HCT116 (cell line): ENCODE measurements around the gene GAP43. TPM values are rescaled to one million over a fixed set of nuclear protein-coding genes. Genes with fewer than 3 reads are reported as not detected.

Source experiments
- ATAC-seq: fragments of 200-7000 bp; cut with Tn5 transposase; 2 replicates; pipeline ENCODE4 v1.9.1; 2020; ENCODE audit warnings: mild to moderate bottlenecking, moderate library complexity
- BruUV-seq: library from RNA; stranded (reverse); fragments of 400-500 nt; replicated peaks from 2 replicates; lab custom pipeline; 2021; lab: Mats Ljungman, UMichigan
- CTCF ChIA-PET: fragments of 300-600 bp; sonication (Branson Sonifier 250); formaldehyde crosslinking; loops from one replicate; lab custom pipeline; 2021; ENCODE audit warnings: antibody characterized with exemption; lab: Charles Lee
- POLR2A ChIA-PET: fragments of 300-600, 350-600 bp; sonication (Branson Sonifier 250); formaldehyde crosslinking; loops from one replicate; lab custom pipeline; 2021; ENCODE audit warnings: antibody characterized with exemption; lab: Charles Lee
- RAD21 ChIA-PET, 2 experiments: fragments of 300-600 bp; sonication (Branson Sonifier 250); formaldehyde crosslinking; loops; one replicate each; lab custom pipeline; 2023; ENCODE audit warnings: low total read pairs in 2 of 2; ENCODE audit not compliant: uncharacterized antibody in 2 of 2, unreplicated experiment in 2 of 2, low non-redundant PET in 1 of 2; lab: Charles Lee
- DNase-seq: peaks from one replicate; pipeline ENCODE4 v3.0.0-alpha.2; 2010; ENCODE audit warnings: low read depth, low spot score
- H2AFZ ChIP-seq: fragments of 200-600 bp; shearing (Covaris generic), sonication (generic); 2 replicates; pipeline ENCODE4 v1.6.1; 2017; ENCODE audit warnings: low read depth, mixed run types, mixed read lengths, antibody characterized with exemption, low read length; ENCODE audit not compliant: poor library complexity, severe bottlenecking
- H3K27ac ChIP-seq: 2 replicates; pipeline ENCODE4 v1.5.1; 2012; ENCODE audit warnings: low read depth, low read length
- H3K27me3 ChIP-seq: fragments of 200-600 bp; sonication (generic); 2 replicates; pipeline ENCODE4 v1.6.1; 2016; ENCODE audit warnings: mixed run types, low read length, mixed read lengths; ENCODE audit not compliant: insufficient read depth
- H3K36me3 ChIP-seq, 2 experiments: fragments of 200-500 bp in 1 of 2; fragments of 200-600 bp in 1 of 2; sonication (Bioruptor generic) in 1 of 2; sonication (generic) in 1 of 2; 2 replicates each; pipeline versions ENCODE4 v1.5.1 to v1.6.1; 2014 to 2016; ENCODE audit warnings: low read length in 2 of 2, inconsistent platforms in 1 of 2, mixed read lengths in 1 of 2, mixed run types in 1 of 2; ENCODE audit not compliant: insufficient read depth in 2 of 2, control insufficient read depth in 1 of 2
- H3K4me1 ChIP-seq, 2 experiments: fragments of 200-600 bp in 1 of 2; sonication (generic) in 1 of 2; 2 replicates each; pipeline versions ENCODE4 v1.5.1 to v1.6.1; 2012 to 2017; ENCODE audit warnings: low read length in 2 of 2, inconsistent platforms in 1 of 2, mild to moderate bottlenecking in 1 of 2, mixed read lengths in 1 of 2, mixed run types in 1 of 2, moderate library complexity in 1 of 2; ENCODE audit not compliant: insufficient read depth in 2 of 2, control insufficient read depth in 1 of 2
- H3K4me2 ChIP-seq: fragments of 200-600 bp; sonication (generic); 2 replicates; pipeline ENCODE4 v1.6.1; 2017; ENCODE audit warnings: mixed run types, low read length, mixed read lengths
- H3K4me3 ChIP-seq, 2 experiments: fragments of 200-600 bp in 1 of 2; sonication (generic) in 1 of 2; replicated peaks in 1 of 2; 2 replicates each; pipeline ENCODE4 v1.5.1; 2011 to 2016; ENCODE audit warnings: low read length in 2 of 2, control low read depth in 1 of 2, low read depth in 1 of 2, mild to moderate bottlenecking in 1 of 2, mixed read lengths in 1 of 2, mixed run types in 1 of 2
- H3K79me2 ChIP-seq: fragments of 200-600 bp; sonication (generic); 2 replicates; pipeline ENCODE4 v1.6.1; 2017; ENCODE audit warnings: mild to moderate bottlenecking, mixed run types, low read length, moderate library complexity, mixed read lengths; ENCODE audit not compliant: insufficient read depth
- H3K9ac ChIP-seq: fragments of 200-600 bp; sonication (generic); 2 replicates; pipeline ENCODE4 v1.6.1; 2016; ENCODE audit warnings: low read length, mixed read lengths
- H3K9me2 ChIP-seq: fragments of 200-600 bp; sonication (generic), shearing (Covaris generic); 2 replicates; pipeline ENCODE4 v1.6.1; 2017; ENCODE audit warnings: mixed run types, mild to moderate bottlenecking, moderate library complexity; ENCODE audit not compliant: insufficient read depth
- H3K9me3 ChIP-seq, 2 experiments: fragments of 200-500 bp in 1 of 2; fragments of 200-600 bp in 1 of 2; sonication (Bioruptor generic) in 1 of 2; sonication (generic) in 1 of 2; 2 replicates each; pipeline ENCODE4 v1.6.1; 2014 to 2017; ENCODE audit warnings: low read length in 2 of 2, mixed read lengths in 2 of 2, inconsistent platforms in 1 of 2, low read depth in 1 of 2, mild to moderate bottlenecking in 1 of 2, mixed run types in 1 of 2, moderate library complexity in 1 of 2; ENCODE audit not compliant: control insufficient read depth in 1 of 2, insufficient read depth in 1 of 2
- H4K20me1 ChIP-seq: fragments of 200-600 bp; sonication (generic), shearing (Covaris generic); 2 replicates; pipeline ENCODE4 v1.6.1; 2017; ENCODE audit warnings: mixed run types, mild to moderate bottlenecking, moderate library complexity; ENCODE audit not compliant: insufficient read depth
- ATF3 ChIP-seq: IDR thresholded peaks from 2 replicates; pipeline ENCODE4 v1.6.1; 2012
- CBX3 ChIP-seq: IDR thresholded peaks from 2 replicates; pipeline ENCODE4 v1.6.1; 2012; ENCODE audit warnings: low read depth
- CEBPB ChIP-seq: IDR thresholded peaks from 2 replicates; pipeline ENCODE4 v1.6.1; 2012; ENCODE audit warnings: low read depth
- EGR1 ChIP-seq: IDR thresholded peaks from 2 replicates; pipeline ENCODE4 v1.6.1; 2012; ENCODE audit warnings: low read depth
- ELF1 ChIP-seq: IDR thresholded peaks from 2 replicates; pipeline ENCODE4 v1.6.1; 2012; ENCODE audit warnings: low read depth, borderline replicate concordance
- JUND ChIP-seq: IDR thresholded peaks from 2 replicates; pipeline ENCODE4 v1.6.1; 2012
- MAX ChIP-seq: IDR thresholded peaks from 2 replicates; pipeline ENCODE4 v1.6.1; 2012
- POLR2A ChIP-seq: IDR thresholded peaks from 2 replicates; pipeline ENCODE4 v1.7.0; 2011; ENCODE audit warnings: borderline replicate concordance; ENCODE audit not compliant: insufficient read depth, insufficient read length; ENCODE audit errors: extremely low read depth
- POLR2AphosphoS5 ChIP-seq: IDR thresholded peaks from 2 replicates; pipeline ENCODE4 v1.6.1; 2011; ENCODE audit warnings: mild to moderate bottlenecking, low read depth, low read length, moderate library complexity
- RAD21 ChIP-seq: IDR thresholded peaks from 2 replicates; pipeline ENCODE4 v1.6.1; 2012; ENCODE audit warnings: low read depth, mild to moderate bottlenecking
- REST ChIP-seq: IDR thresholded peaks from 2 replicates; pipeline ENCODE4 v1.6.1; 2012; ENCODE audit warnings: low read depth
- SIN3A ChIP-seq: IDR thresholded peaks from 2 replicates; pipeline ENCODE4 v1.6.1; 2012; ENCODE audit warnings: low read depth
- YY1 ChIP-seq: IDR thresholded peaks from 2 replicates; pipeline ENCODE4 v1.6.1; 2011; ENCODE audit warnings: low read length, low read depth, moderate library complexity, mild to moderate bottlenecking; ENCODE audit not compliant: insufficient replicate concordance; ENCODE audit errors: extremely low read depth
- ZFX ChIP-seq: fragments of 450-650 bp; IDR thresholded peaks from 2 replicates; pipeline ENCODE4 v1.6.1; 2017
- ZNF274 ChIP-seq: fragments of 200-500 bp; sonication (Bioruptor generic); IDR thresholded peaks from 2 replicates; pipeline ENCODE4 v1.6.1; 2014; ENCODE audit warnings: mild to moderate bottlenecking, low read depth, low read length, inconsistent platforms
- intact Hi-C: fragments of 100-400 bp; cut with micrococcal nuclease; formaldehyde crosslinking; loops from 2 replicates; pipeline ENCODE4 v1.10.0; 2022
- total RNA-seq: library from RNA; stranded (reverse); gene quantifications from one replicate; pipeline ENCODE4 v1.2.1, GENCODE V29; 2021; ENCODE audit not compliant: unreplicated experiment

GAP43 gene
- total RNA-seq, 1 experiment from 2014 or later = not detected

- DNase-seq = no peak
- H3K27ac ChIP-seq = no peak overlapping the region
- H3K9me3 ChIP-seq = no peaks in the 10 kb centered on the region
- CTCF ChIA-PET = no interaction called here
- no peak overlapping the region for H3K9ac ChIP-seq
- H2AFZ ChIP-seq = no peak overlapping the region
- H3K36me3 ChIP-seq = no peaks in the 10 kb centered on the region
- POLR2A ChIA-PET = no interaction called here
- intact Hi-C loops = no loop called here
- no peak for ATAC-seq
- RAD21 ChIA-PET = no interaction called here
- no peaks in the 10 kb centered on the region for H3K27me3 ChIP-seq
- TF ChIP-seq MAX (no peak), EGR1 (no peak), YY1 (no peak), ZNF274 (no peak), RAD21 (no peak), CEBPB (no peak), JUND (no peak), SIN3A (no peak), POLR2AphosphoS5 (no peak), CBX3 (no peak), ELF1 (no peak), REST (no peak), ATF3 (no peak), POLR2A (no peak), ZFX (no peak)
- no peaks in the 10 kb centered on the region for H3K79me2 ChIP-seq
- H3K4me2 ChIP-seq = no peak overlapping the region
- no peak overlapping the region for H3K4me3 ChIP-seq
- no peaks in the 10 kb centered on the region for H4K20me1 ChIP-seq
- no peaks in the 10 kb centered on the region for H3K4me1 ChIP-seq
- BruUV-seq = no TSS peak
- no peaks in the 10 kb centered on the region for H3K9me2 ChIP-seq
These were observed 45.0 kb upstream of the GAP43 start for GRCh38 chr3:115578331-115578730.
